Brain microvascular endothelial cell (primary cell): ENCODE measurements around the gene TSPAN7.

ENCODE experiments used
- DNase-seq: peaks from one replicate; pipeline ENCODE4 v3.0.0-alpha.2; 2020
- H3K27ac ChIP-seq: fragments of 250-450 bp; sonication (Bioruptor Pico); 2 replicates; pipeline ENCODE4 v1.5.1; 2020; ENCODE audit warnings: mild to moderate bottlenecking, moderate library complexity
- H3K27me3 ChIP-seq: fragments of 250-450 bp; sonication (Bioruptor Pico); replicated peaks from 2 replicates; pipeline ENCODE4 v1.5.1; 2020; ENCODE audit warnings: mild to moderate bottlenecking
- H3K36me3 ChIP-seq: fragments of 250-450 bp; sonication (Bioruptor Pico); replicated peaks from 2 replicates; pipeline ENCODE4 v1.5.1; 2020; ENCODE audit warnings: mild to moderate bottlenecking
- H3K4me3 ChIP-seq: 2 replicates; pipeline ENCODE4 v1.5.1; 2011; ENCODE audit warnings: low read depth, mild to moderate bottlenecking, control low read depth, low read length, moderate library complexity
- CTCF ChIP-seq: IDR thresholded peaks from 2 replicates; pipeline ENCODE4 v1.5.1; 2011; ENCODE audit warnings: low read depth, mild to moderate bottlenecking, moderate library complexity, low read length, control low read depth, inconsistent platforms; ENCODE audit errors: missing control alignments
- in situ Hi-C: cut with HindIII; loops from 2 replicates; pipeline ENCODE4 v1.10.0; 2017; ENCODE audit warnings: low sequenced_read_pairs, low pct_ligation_motif_present

The TSPAN7 gene

GRCh38 chrX:38610849-38611248 is 49.5 kb downstream of the TSPAN7 start:
- no peak for TF ChIP-seq CTCF
- H3K36me3 ChIP-seq = no peaks in the 10 kb centered on the region
- DNase-seq = no peak
- no peak overlapping the region for H3K4me3 ChIP-seq
- H3K27ac ChIP-seq = no peak overlapping the region
- H3K27me3 ChIP-seq = no peaks in the 10 kb centered on the region
- in situ Hi-C loops = no loop called here

- in situ Hi-C loops = no loop called here
- Histone ChIP-seq H3K27ac (no peak overlapping the region), H3K27me3 (no peaks in the 10 kb centered on the region), H3K4me3 (no peak overlapping the region), H3K36me3 (no peaks in the 10 kb centered on the region)
- TF ChIP-seq CTCF = no peak
- DNase-seq = no peak
Measured at GRCh38 chrX:38612281-38612680, 50.9 kb downstream of the TSPAN7 start.

GRCh38 chrX:38614485-38614884 is 53.1 kb downstream of the TSPAN7 start:
- Histone ChIP-seq H3K27ac (no peak overlapping the region), H3K27me3 (no peaks in the 10 kb centered on the region), H3K4me3 (no peak overlapping the region), H3K36me3 (no peaks in the 10 kb centered on the region)
- in situ Hi-C loops = no loop called here
- no peak for DNase-seq
- no peak for TF ChIP-seq CTCF

GRCh38 chrX:38616904-38617303 is 55.6 kb downstream of the TSPAN7 start:
- TF ChIP-seq CTCF = no peak
- in situ Hi-C loops = no loop called here
- no peaks in the 10 kb centered on the region for H3K36me3 ChIP-seq

GRCh38 chrX:38618180-38618579 is 56.8 kb downstream of the TSPAN7 start:
- Histone ChIP-seq H3K36me3 (no peaks in the 10 kb centered on the region), H3K4me3 (no peak overlapping the region), H3K27ac (no peak overlapping the region), H3K27me3 (no peaks in the 10 kb centered on the region)
- no peak for TF ChIP-seq CTCF
- in situ Hi-C loops = no loop called here
- DNase-seq = no peak

More at GRCh38 chrX:38616904-38617303, 55.6 kb downstream of the TSPAN7 start:
- DNase-seq = no peak
- Histone ChIP-seq H3K4me3 (no peak overlapping the region), H3K27ac (no peak overlapping the region), H3K27me3 (no peaks in the 10 kb centered on the region)

GRCh38 chrX:38620623-38621022 is 59.3 kb downstream of the TSPAN7 start:
- no peak for TF ChIP-seq CTCF
- Histone ChIP-seq H3K27ac (no peak overlapping the region), H3K27me3 (no peaks in the 10 kb centered on the region), H3K4me3 (no peak overlapping the region), H3K36me3 (no peaks in the 10 kb centered on the region)
- DNase-seq = no peak
- in situ Hi-C loops = no loop called here
